A549 (cell line): ENCODE results near the gene PPM1G.
A peak's percentile ranks its signal among the peaks of the same experiment; 100 is the strongest.

Experiments
- BCL3 ChIP-seq: fragments of >200 bp; sonication (Bioruptor Twin); formaldehyde crosslinking; IDR thresholded peaks from 3 replicates; pipeline ENCODE4 v1.6.1; 2016
- CEBPB ChIP-seq, 2 experiments: fragments of >200 bp in 1 of 2; sonication (Bioruptor Twin) in 1 of 2; formaldehyde crosslinking in 1 of 2; IDR thresholded peaks; 2 replicates each; pipeline ENCODE4 v1.6.1; 2012 to 2016
- CHD2 ChIP-seq: fragments of 150-350 bp; IDR thresholded peaks from 2 replicates; pipeline ENCODE4 v1.6.1; 2014; ENCODE audit warnings: low read length; ENCODE audit not compliant: partially characterized antibody
- CHD4 ChIP-seq: fragments of 200-600 bp; sonication (generic); IDR thresholded peaks from 2 replicates; pipeline ENCODE4 v1.6.1; 2016; ENCODE audit warnings: antibody characterized with exemption, mild to moderate bottlenecking, borderline replicate concordance
- CTCF ChIP-seq: fragments of >200 bp; sonication (Bioruptor Twin); formaldehyde crosslinking; IDR thresholded peaks from 3 replicates; pipeline ENCODE4 v1.5.1; 2016
- ELK1 ChIP-seq: fragments of 150-350 bp; IDR thresholded peaks from 2 replicates; pipeline ENCODE4 v1.6.1; 2014; ENCODE audit warnings: low read depth, mild to moderate bottlenecking, low read length
- JUNB ChIP-seq: fragments of >200 bp; sonication (Bioruptor Twin); formaldehyde crosslinking; IDR thresholded peaks from 2 replicates; pipeline ENCODE4 v1.6.1; 2016
- KDM1A ChIP-seq: fragments of 200-600 bp; sonication (generic); IDR thresholded peaks from 2 replicates; pipeline ENCODE4 v1.6.1; 2016; ENCODE audit warnings: low read depth, mild to moderate bottlenecking
- MAX ChIP-seq: IDR thresholded peaks from 2 replicates; pipeline ENCODE4 v1.6.1; 2012
- NFE2L2 ChIP-seq: fragments of 150-350 bp; conservative IDR thresholded peaks from 2 replicates; pipeline ENCODE4 v1.6.1; 2014; ENCODE audit warnings: low read length
- PHF8 ChIP-seq: fragments of 200-600 bp; sonication (generic); IDR thresholded peaks from 2 replicates; pipeline ENCODE4 v1.6.1; 2016; ENCODE audit warnings: low read depth, mild to moderate bottlenecking, antibody characterized with exemption, moderate library complexity, borderline replicate concordance
- POLR2A ChIP-seq: IDR thresholded peaks from 2 replicates; pipeline ENCODE4 v1.6.1; 2012; ENCODE audit warnings: mild to moderate bottlenecking, low read length
- SMC3 ChIP-seq: fragments of >200 bp; sonication (Bioruptor Twin); formaldehyde crosslinking; IDR thresholded peaks from 3 replicates; pipeline ENCODE4 v1.6.1; 2018; ENCODE audit warnings: inconsistent platforms

- no peak for TF ChIP-seq CHD4
- no peak for TF ChIP-seq CTCF
- no peak for TF ChIP-seq NFE2L2
- no peak for TF ChIP-seq POLR2A
- no peak for TF ChIP-seq KDM1A
- no peak for TF ChIP-seq ELK1
- TF ChIP-seq CEBPB (IDR thresholded peaks at IDR 0.05) = no peak
- no peak for TF ChIP-seq SMC3
- TF ChIP-seq MAX = peak; percentile 92
- TF ChIP-seq BCL3 = no peak
- peak; percentile 98 for TF ChIP-seq PHF8
- no peak for TF ChIP-seq JUNB
- TF ChIP-seq CHD2 = no peak
Measured at GRCh38 chr2:27370816-27371620, 38.4 kb downstream of the PPM1G start.
